BJ (cell line): ENCODE results near the gene ABCB6. TPM values are rescaled to one million over a fixed set of nuclear protein-coding genes. Genes with fewer than 3 reads are reported as not detected.

Source experiments
- CTCF ChIA-PET: fragments of 350-600 bp; formaldehyde crosslinking; extraction: SDS; loops from one replicate; lab custom pipeline; 2021; ENCODE audit warnings: antibody characterized with exemption, inconsistent platforms; lab: Yijun Ruan, JAX
- POLR2A ChIA-PET: fragments of 300-600 bp; sonication (Branson Sonifier 250); formaldehyde crosslinking; extraction: SDS; loops from one replicate; lab custom pipeline; 2021; ENCODE audit warnings: antibody characterized with exemption; lab: Charles Lee
- DNase-seq: peaks from one replicate; pipeline ENCODE4 v3.0.0-alpha.2; 2011; ENCODE audit warnings: low read depth
- H3K27me3 ChIP-seq: 2 replicates; pipeline ENCODE4 v1.6.0; 2011; ENCODE audit warnings: low read length; ENCODE audit not compliant: control insufficient read depth, insufficient read depth
- H3K36me3 ChIP-seq: 2 replicates; pipeline ENCODE4 v1.5.1; 2011; ENCODE audit warnings: low read length; ENCODE audit not compliant: control insufficient read depth, insufficient read depth
- H3K4me3 ChIP-seq: 2 replicates; pipeline ENCODE4 v1.5.1; 2011; ENCODE audit warnings: low read depth, mild to moderate bottlenecking, control low read depth, low read length
- CTCF ChIP-seq: IDR thresholded peaks from 2 replicates; pipeline ENCODE4 v1.5.1; 2011; ENCODE audit warnings: low read depth, mild to moderate bottlenecking, control low read depth, inconsistent platforms, low read length, moderate library complexity; ENCODE audit not compliant: insufficient read depth
- polyA plus RNA-seq: library from polyadenylated mRNA; depleted of rRNA; stranded (reverse); fragments of >200 nt; gene quantifications from 2 replicates; pipeline ENCODE4 v1.2.3, GENCODE V29; 2011; rRNA removed

ABCB6 gene
- polyA plus RNA-seq, 1 experiment, result 33.4 TPM

- DNase-seq, result no peak
- Histone ChIP-seq H3K4me3 (no peak overlapping the region), H3K36me3 (no peaks in the 10 kb centered on the region; the same call in 1 of the 2 replicates), H3K27me3 (no peaks in the 10 kb centered on the region)
- ChIA-PET POLR2A (no interaction called here), CTCF (interaction anchor here (1.0 to 1.7 kb wide), 2 partner anchors 132 to 137 kb away, joined by 3 to 5 read pairs; no protein-coding TSS in a partner anchor)
- TF ChIP-seq CTCF, result no peak
Measured at GRCh38 chr2:219163156-219163555, 55.6 kb downstream of the ABCB6 start.

- CTCF ChIA-PET, result no interaction called here
Measured at GRCh38 chr2:219161097-219161496, 57.7 kb downstream of the ABCB6 start.

GRCh38 chr2:219160186-219161017 lies 58.4 kb downstream of the ABCB6 start, which contains the start of gene NHEJ1:
Gene NHEJ1, minus strand, starts transcription at chr2:219160815. Its CDS starts 2,453 bp downstream, at chr2:219158362.
- H3K36me3 ChIP-seq, result no peaks in the 10 kb centered on the region; the same call in 1 of the 2 replicates
- ChIA-PET CTCF (interaction anchor here (0.7 to 14.8 kb wide), 28 partner anchors 8 to 370 kb away, joined by 3 to 211 read pairs (median 4); partner anchors contain the start of genes ABCB6, DNAJB2, IHH and SLC23A3), POLR2A (interaction anchor here (0.6 kb wide), 1 partner anchor 46 kb away, joined by 4 read pairs; no protein-coding TSS in a partner anchor)
- peak; percentile 99 for TF ChIP-seq CTCF
- H3K4me3 ChIP-seq, result peak within 1 kb of the TSS; percentile 73
- no peaks in the 10 kb centered on the region for H3K27me3 ChIP-seq
- peak; percentile 63 for DNase-seq

More at GRCh38 chr2:219161097-219161496, 57.7 kb downstream of the ABCB6 start:
- peak overlapping the region; percentile 73 for H3K4me3 ChIP-seq
- no peak for TF ChIP-seq CTCF
- no peaks in the 10 kb centered on the region for H3K27me3 ChIP-seq
- no peaks in the 10 kb centered on the region; the same call in 1 of the 2 replicates for H3K36me3 ChIP-seq
- no peak for DNase-seq
- POLR2A ChIA-PET, result no interaction called here

Other genes starting within 250 kb of the ABCB6 start
- not detected in 2 replicates for gene FEV, start 233.8 kb downstream of the ABCB6 start, polyA plus RNA-seq
- gene CRYBA2, start 225.5 kb downstream of the ABCB6 start, polyA plus RNA-seq, result 0.26 TPM in 1 of 2 replicates, not detected in the other
- gene CFAP65, start 177.4 kb downstream of the ABCB6 start, polyA plus RNA-seq, result not detected in 2 replicates
- gene IHH, start 158.0 kb downstream of the ABCB6 start, polyA plus RNA-seq, result 0.05 TPM in 2 replicates
- gene NHEJ1, start 58.1 kb downstream of the ABCB6 start, polyA plus RNA-seq, result 23.9 and 24.1 TPM in 2 replicates
- gene SLC23A3, start 48.9 kb downstream of the ABCB6 start, polyA plus RNA-seq, result 1.1 and 1.3 TPM in 2 replicates
- 43.5 and 66.9 TPM in 2 replicates for gene CNPPD1, start 42.0 kb downstream of the ABCB6 start, polyA plus RNA-seq
- gene RETREG2, start 40.7 kb downstream of the ABCB6 start, polyA plus RNA-seq, result 95.9 and 131 TPM in 2 replicates
- gene ZFAND2B, start 12.2 kb downstream of the ABCB6 start, polyA plus RNA-seq, result 45.6 and 62.9 TPM in 2 replicates
- gene ATG9A, start 10.7 kb upstream of the ABCB6 start, polyA plus RNA-seq, result 105 and 132 TPM in 2 replicates
- 30.0 and 37.7 TPM in 2 replicates for gene ANKZF1, start 10.8 kb upstream of the ABCB6 start, polyA plus RNA-seq
- 9.4 and 9.5 TPM in 2 replicates for gene GLB1L, start 26.5 kb upstream of the ABCB6 start, polyA plus RNA-seq
- gene STK16, start 26.5 kb upstream of the ABCB6 start, polyA plus RNA-seq, result 41.6 and 64.2 TPM in 2 replicates
- gene TUBA4B, start 34.3 kb upstream of the ABCB6 start, polyA plus RNA-seq, result not detected in 2 replicates
- 16.8 and 23.0 TPM in 2 replicates for gene TUBA4A, start 35.0 kb upstream of the ABCB6 start, polyA plus RNA-seq
- gene DNAJB2, start 60.4 kb upstream of the ABCB6 start, polyA plus RNA-seq, result 45.0 and 57.3 TPM in 2 replicates
- gene PTPRN, start 90.4 kb upstream of the ABCB6 start, polyA plus RNA-seq, result 3.2 and 7.0 TPM in 2 replicates
- gene RESP18, start 113.8 kb upstream of the ABCB6 start, polyA plus RNA-seq, result not detected in 2 replicates
- gene DNPEP, start 169.0 kb upstream of the ABCB6 start, polyA plus RNA-seq, result 69.2 and 134 TPM in 2 replicates
- gene DES, start 199.4 kb upstream of the ABCB6 start, polyA plus RNA-seq, result 5.4 and 7.0 TPM in 2 replicates
- 47.0 and 69.9 TPM in 2 replicates for gene SPEG, start 215.9 kb upstream of the ABCB6 start, polyA plus RNA-seq